SK-N-SH treated with all-trans-retinoic acid at 6 μM for 48 hours (cell line): ENCODE results near the gene RIPK4.

Source experiments
- BACH2 ChIP-seq: fragments of 250-450 bp; sonication (Bioruptor Pico); IDR thresholded peaks from 2 replicates; pipeline ENCODE4 v1.9.0; 2021; ENCODE audit warnings: mild to moderate bottlenecking, borderline replicate concordance
- CREB5 ChIP-seq: fragments of 250-450 bp; sonication (Bioruptor Pico); IDR thresholded peaks from 2 replicates; pipeline ENCODE4 v1.5.1; 2020; ENCODE audit warnings: low read depth, mild to moderate bottlenecking, moderate library complexity
- ESRRG ChIP-seq: fragments of 250-450 bp; sonication (Bioruptor Pico); IDR thresholded peaks from 2 replicates; pipeline ENCODE4 v1.6.1; 2021; ENCODE audit warnings: mild to moderate bottlenecking
- PATZ1 ChIP-seq: fragments of 250-450 bp; sonication (Bioruptor Pico); IDR thresholded peaks from 2 replicates; pipeline ENCODE4 v1.8.0; 2020; ENCODE audit warnings: mild to moderate bottlenecking, moderate library complexity, borderline replicate concordance
- RARB ChIP-seq: fragments of 250-450 bp; sonication (Bioruptor Pico); IDR thresholded peaks from 2 replicates; pipeline ENCODE4 v1.8.0; 2021; ENCODE audit warnings: mild to moderate bottlenecking, moderate library complexity
- TCF4 ChIP-seq: fragments of 250-450 bp; sonication (Bioruptor Pico); IDR thresholded peaks from 2 replicates; pipeline ENCODE4 v1.8.0; 2021; ENCODE audit warnings: mild to moderate bottlenecking, moderate library complexity, borderline replicate concordance
- ZFP3 ChIP-seq: fragments of 250-450 bp; sonication (Bioruptor Pico); IDR thresholded peaks from 2 replicates; pipeline ENCODE4 v1.5.0; 2020; ENCODE audit warnings: mild to moderate bottlenecking, moderate library complexity
- TF ChIP-seq, protein P1 (sequence below): fragments of 250-450 bp; sonication (Bioruptor Pico); IDR thresholded peaks from 2 replicates; pipeline ENCODE4 v1.5.0; 2020; ENCODE audit warnings: mild to moderate bottlenecking, moderate library complexity

DNA sequence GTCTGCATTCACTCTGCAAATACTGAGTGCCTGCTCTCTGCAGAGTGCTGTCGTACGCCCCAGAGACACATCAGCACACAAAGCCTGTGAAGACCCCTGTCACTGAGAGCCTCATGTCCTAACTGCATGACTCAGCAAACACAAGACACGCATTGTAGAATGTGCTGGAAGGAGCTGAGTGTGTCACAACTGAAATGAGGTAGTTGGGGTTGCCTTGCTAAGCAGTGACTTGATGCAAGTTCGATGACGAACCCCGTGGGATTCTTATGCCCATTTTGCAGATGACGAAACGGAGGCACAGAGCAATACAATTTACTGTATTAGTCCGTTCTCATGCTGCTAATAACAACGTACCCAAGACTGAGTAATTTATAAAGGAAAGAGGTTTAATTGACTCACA is 65.1 kb downstream of the RIPK4 start:
- TF ChIP-seq BACH2 (CRISPR knock-in tag) = no peak
- no peak for TF ChIP-seq PATZ1 (CRISPR knock-in tag)
- no peak for TF ChIP-seq CREB5 (CRISPR knock-in tag)
- no peak for TF ChIP-seq TCF4 (CRISPR knock-in tag)
- TF ChIP-seq RARB (CRISPR knock-in tag) = no peak
- TF ChIP-seq, protein P1, sequence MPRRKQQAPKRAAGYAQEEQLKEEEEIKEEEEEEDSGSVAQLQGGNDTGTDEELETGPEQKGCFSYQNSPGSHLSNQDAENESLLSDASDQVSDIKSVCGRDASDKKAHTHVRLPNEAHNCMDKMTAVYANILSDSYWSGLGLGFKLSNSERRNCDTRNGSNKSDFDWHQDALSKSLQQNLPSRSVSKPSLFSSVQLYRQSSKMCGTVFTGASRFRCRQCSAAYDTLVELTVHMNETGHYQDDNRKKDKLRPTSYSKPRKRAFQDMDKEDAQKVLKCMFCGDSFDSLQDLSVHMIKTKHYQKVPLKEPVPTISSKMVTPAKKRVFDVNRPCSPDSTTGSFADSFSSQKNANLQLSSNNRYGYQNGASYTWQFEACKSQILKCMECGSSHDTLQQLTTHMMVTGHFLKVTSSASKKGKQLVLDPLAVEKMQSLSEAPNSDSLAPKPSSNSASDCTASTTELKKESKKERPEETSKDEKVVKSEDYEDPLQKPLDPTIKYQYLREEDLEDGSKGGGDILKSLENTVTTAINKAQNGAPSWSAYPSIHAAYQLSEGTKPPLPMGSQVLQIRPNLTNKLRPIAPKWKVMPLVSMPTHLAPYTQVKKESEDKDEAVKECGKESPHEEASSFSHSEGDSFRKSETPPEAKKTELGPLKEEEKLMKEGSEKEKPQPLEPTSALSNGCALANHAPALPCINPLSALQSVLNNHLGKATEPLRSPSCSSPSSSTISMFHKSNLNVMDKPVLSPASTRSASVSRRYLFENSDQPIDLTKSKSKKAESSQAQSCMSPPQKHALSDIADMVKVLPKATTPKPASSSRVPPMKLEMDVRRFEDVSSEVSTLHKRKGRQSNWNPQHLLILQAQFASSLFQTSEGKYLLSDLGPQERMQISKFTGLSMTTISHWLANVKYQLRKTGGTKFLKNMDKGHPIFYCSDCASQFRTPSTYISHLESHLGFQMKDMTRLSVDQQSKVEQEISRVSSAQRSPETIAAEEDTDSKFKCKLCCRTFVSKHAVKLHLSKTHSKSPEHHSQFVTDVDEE (CRISPR knock-in tag) = no peak
- no peak for TF ChIP-seq ZFP3
- no peak for TF ChIP-seq ESRRG
